Central memory CD4-positive, alpha-beta T cell (primary cell): ENCODE measurements around the gene CEP295NL.
"Not testable (repeated sequence)": the region's sequence is repeated elsewhere in the genome, so short reads cannot be mapped to it uniquely, and the experiment has no call there.

Source experiments
- DNase-seq: peaks from one replicate; pipeline ENCODE4 v3.0.0; 2022
- total RNA-seq, 3 experiments: gene quantifications; one replicate each; lab custom pipeline; 2026; lab: John Stamatoyannopoulos, UW

Gene CEP295NL
- total RNA-seq: 0 to 0.96 (median 0) reads per million in 3 experiments

GRCh38 chr17:78903101-78903779, at the start of gene CEP295NL:
Gene CEP295NL, minus strand, starts transcription at chr17:78903201. Its CDS starts 1,373 bp downstream, at chr17:78901828.
- no peak for DNase-seq

DNA sequence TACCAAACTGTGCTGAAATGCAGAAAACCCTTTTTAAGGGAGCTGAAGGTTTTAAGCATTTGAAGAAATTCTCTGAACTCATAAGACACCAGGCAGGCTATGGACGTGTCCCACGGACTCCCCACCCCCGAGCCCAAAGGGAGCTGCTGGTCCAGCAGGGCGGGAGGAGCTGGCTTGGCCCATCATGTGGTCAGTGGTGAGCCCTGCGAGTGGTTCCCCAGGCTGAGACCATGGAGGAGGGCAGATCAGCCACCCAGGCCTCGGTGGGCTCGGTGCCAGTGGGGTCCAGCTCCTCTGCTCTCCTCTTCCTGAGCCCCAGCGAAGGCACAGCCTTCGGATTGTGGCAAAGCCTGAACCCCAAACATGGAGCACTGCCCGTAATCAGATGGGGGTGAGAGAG, 49.7 kb upstream of the CEP295NL start:
- no peak for DNase-seq

- no peak for DNase-seq
Measured at GRCh38 chr17:78951967-78952551, 49.1 kb upstream of the CEP295NL start.

DNA sequence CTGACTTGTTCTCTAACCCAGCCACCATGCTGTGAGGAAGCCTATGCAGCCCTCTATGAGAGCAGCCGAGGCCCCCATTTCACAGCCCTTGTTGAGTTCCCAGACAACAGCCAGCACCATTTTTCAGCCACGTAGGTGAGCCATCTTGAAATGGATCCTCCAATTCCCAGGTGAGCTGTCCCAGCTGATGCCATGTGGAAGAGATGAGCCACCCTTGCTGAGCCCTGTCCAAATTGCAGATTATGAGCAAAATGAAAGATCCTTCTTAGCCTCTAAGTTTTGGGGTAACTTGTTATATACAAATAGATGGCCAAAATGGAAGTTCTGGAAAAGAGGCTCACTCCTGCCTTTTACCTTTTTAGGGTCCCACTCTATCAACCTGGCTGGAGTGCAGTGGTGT, 47.9 kb upstream of the CEP295NL start:
- no peak for DNase-seq

GRCh38 chr17:78947235-78948149, 44.5 kb upstream of the CEP295NL start:
- no peak for DNase-seq

- DNase-seq: no peak
Measured at GRCh38 chr17:78946631-78947030, 43.6 kb upstream of the CEP295NL start.

DNA sequence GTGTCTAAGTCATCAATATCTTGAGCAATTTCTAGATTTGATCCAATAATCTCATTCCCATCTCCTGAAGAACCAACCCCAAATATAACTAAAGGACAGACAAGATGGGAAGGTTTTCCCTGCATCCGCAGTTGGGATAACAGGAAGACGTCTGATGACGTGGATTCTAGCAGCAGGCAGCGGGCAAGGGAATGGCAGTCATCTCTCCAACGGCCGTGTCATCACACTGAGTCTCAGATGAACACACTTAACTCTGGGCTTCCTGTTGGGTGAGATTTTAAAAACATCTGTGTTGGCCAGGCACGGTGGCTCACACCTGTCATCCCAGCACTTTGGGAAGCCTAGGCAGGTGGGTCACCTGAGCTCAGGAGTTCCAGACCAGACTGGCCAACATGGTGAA, 43.1 kb upstream of the CEP295NL start:
- DNase-seq: no peak

DNA sequence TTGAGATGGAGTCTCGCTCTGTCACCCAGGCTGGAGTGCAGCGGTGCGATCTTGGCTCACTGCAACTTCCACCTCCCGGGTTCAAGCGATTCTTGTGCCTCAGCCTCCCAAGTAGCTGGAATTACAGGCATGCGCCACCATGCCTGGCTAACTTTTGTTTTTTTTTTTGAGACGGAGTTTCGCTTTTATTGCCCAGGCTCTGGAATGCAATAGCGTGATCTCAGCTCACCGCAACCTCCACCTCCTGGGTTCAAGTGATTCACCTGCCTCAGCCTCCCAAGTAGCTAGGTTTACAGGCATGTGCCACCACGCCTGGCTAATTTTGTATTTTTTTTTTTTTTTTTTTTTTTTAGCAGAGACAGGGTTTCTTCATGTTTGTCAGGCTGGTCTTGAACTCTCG, 42.5 kb upstream of the CEP295NL start:
- DNase-seq: not testable (repeated sequence)

GRCh38 chr17:78944956-78945355, 42.0 kb upstream of the CEP295NL start:
- no peak for DNase-seq

DNA sequence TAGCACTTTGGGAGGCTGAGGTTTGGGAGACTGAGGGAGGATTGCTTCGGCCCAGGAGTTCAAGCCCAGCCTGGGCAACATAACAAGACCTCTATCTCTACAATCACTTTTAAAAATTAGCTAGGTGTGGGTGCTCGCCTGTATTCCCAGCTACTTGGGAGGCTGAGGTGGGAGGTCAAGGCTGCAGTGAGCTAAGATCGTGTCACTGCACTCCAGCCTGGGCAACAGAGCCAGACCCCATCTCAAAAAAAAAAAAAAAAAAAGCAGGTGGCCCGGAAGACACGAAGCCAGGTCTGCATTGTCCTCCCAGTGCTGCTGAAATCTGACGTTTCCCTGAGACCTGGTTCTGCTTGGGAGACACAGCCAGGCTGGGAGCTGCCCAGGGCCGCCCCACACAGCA, 41.0 kb upstream of the CEP295NL start:
- no peak for DNase-seq

GRCh38 chr17:78940708-78941107, 37.7 kb upstream of the CEP295NL start:
- DNase-seq: no peak

- DNase-seq: no peak
Measured at GRCh38 chr17:78940258-78940657, 37.3 kb upstream of the CEP295NL start.

DNA sequence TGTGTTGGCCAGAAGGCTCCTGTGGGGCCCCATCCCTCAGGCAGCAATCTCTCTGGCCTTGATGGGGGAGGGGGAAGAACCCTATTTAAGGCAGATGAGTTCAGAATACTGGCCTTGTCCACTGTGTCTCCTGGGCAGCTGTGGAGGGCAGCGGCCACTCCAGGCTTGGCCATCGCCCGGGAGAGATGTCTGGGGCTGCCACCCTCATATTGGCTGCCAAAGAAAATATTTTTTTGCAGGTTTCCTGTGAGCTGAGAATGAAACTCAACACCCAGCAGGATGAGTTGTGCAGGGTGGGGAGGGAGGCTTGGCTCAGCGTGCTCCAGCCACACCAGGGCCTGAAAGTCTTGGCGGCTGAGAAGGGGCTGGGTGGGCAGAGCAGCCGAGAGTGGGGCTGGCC, 36.6 kb upstream of the CEP295NL start:
- DNase-seq: no peak

DNA sequence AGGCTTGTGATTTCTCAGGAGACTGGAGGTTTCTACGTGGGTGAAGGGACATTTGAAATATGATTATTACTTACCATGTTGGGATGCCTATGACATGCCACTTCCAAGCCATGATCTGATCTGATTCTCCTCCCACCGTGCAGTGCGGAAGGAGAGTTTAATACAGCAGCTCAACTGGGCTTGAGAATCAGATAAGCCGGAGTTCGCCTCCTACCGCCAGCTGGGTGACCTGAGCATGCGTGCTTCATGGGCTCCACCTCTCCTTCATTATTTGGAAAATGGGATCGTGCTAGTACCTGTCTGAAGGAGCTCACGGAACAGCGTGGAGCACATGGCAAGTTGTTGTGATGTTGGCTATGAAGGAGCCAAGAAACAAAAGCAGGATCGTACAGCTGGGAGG, 34.6 kb upstream of the CEP295NL start:
- DNase-seq: no peak

DNA sequence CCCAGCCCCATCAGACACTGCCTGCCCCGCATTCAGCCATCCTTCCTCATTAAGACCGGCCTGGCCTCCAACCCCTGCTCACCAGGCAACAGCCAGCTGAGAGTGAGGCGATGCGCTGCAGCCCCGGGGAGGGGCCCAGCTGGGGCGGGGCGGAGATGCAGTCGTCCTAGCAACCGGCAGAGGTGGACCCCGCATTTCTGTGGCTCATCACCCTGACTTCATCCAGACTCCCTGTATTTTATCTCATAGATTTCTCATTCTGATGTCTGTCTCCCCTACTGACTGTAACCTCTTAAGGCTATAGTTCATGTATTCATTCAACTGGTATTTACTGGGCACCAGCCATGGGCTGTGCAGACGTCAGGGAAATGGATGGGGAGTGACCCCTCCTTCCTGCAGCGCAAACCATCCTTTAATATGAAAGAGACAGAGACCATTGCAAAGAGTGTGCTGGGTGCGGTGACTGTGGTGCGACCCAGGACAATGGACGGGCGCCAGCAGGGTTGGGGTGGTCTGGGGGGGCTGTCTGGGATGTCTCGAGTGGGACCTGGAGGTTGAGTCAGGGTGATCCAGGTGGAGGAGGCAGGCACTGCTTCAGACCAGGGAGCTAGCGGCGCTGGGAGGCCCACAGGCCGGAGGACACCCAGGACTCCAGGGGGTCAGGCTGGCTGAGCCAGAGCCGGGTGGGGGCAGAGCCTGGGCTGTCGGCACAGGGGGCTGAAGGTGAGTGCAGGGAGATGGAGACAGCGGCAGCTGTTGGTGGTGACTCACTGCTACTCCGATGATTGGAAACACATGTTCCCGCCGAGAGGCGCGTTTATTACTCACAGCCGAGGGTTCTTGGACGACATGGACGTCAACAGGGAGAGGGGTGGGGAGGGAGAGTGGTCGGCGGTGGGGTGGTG, 32.7 kb upstream of the CEP295NL start:
- no peak for DNase-seq

GRCh38 chr17:78934681-78935418, 31.8 kb upstream of the CEP295NL start:
- no peak for DNase-seq

DNA sequence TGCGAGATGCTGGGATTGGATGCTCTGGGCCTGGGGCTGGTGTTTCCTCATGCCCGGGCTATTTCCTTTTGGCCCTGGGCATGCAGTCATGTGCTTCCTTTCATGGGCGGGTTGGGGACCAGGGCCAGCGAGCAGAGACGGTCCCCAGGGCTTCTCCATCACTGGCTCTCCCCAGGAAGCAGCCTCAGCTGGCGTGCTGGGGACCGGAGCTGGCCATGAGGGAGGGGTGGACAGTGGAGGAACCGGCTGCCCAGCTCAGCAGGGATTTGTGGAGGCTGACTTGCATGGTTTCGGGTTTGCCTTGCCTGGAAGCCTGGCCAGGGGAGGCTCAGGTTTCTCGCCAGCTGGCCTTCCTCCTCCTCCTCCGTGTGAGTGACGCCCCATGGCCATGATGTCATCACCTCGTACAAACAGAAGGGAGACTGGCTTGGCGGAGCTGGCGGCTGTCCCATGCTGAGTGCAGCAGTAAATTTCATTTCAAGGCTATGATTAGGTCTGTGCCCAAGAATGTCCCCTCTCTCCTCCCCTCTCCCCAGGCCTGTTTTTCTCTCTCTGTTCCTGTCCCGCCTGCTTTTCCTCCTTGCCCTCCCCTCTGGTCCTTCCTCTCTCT, 31.1 kb upstream of the CEP295NL start:
- DNase-seq: no peak

GRCh38 chr17:78933025-78933958, 30.3 kb upstream of the CEP295NL start:
- DNase-seq: peak; percentile 44

DNA sequence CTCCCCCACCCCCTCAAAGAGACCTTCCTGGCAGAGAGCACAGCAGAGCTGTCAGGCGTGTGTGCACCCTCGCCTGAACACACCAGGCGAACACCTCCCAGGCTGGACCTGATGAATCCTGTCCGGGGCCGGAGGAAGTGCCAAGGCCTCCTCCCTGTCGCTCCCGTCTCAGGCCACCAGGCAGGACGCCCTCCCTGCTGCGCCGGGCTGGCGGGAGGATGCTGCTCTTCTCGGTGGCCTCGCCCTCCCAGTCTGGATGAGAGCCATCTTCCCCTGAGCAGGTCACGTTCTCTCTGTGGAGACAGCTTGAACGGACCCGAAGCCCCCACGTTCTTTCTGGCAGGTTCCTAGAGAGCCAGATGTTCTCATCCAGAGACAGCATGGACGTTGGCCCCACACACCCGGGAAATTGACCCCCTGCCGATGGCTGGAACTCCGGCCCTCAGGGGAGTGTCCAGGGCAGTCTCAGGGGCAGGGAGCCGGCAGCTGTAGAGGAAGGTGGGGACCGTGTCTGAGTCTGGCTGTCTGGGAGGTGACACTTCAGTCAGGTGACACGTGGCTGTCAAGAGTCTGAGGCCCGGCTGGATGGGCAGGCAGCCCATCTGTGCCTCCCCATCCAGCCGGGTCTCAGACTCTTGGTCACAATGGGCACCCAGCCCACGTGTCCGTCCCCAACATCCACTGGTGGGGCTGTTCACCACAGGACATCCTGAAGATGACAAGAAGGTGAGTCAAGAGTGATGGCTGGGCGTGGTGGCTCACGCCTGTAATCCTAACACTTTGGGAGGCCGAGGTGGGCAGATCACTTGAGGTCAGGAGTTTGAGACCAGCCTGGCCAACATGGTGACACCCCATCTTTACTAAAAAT, 27.1 kb upstream of the CEP295NL start:
- DNase-seq: no peak
